PC-3 (cell line): ENCODE measurements around the gene NPIPA1. TPM values are rescaled to one million over a fixed set of nuclear protein-coding genes. Genes with fewer than 3 reads are reported as not detected.
"Not testable (repeated sequence)": the region's sequence is repeated elsewhere in the genome, so short reads cannot be mapped to it uniquely, and the experiment has no call there.

Source experiments
- ATAC-seq: fragments of 200-7000 bp; cut with Tn5 transposase; 2 replicates; pipeline ENCODE4 v1.9.1; 2020; ENCODE audit warnings: mild to moderate bottlenecking, moderate library complexity
- BruUV-seq: library from RNA; stranded (reverse); fragments of 400-500 nt; replicated peaks from 2 replicates; lab custom pipeline; 2021; lab: Mats Ljungman, UMichigan
- CTCF ChIA-PET: fragments of 300-600 bp; sonication (Branson Sonifier 250); formaldehyde crosslinking; loops from one replicate; lab custom pipeline; 2022; ENCODE audit warnings: antibody characterized with exemption; lab: Charles Lee
- POLR2A ChIA-PET: fragments of 300-600 bp; sonication (Branson Sonifier 250); formaldehyde crosslinking; loops from one replicate; lab custom pipeline; 2022; ENCODE audit warnings: antibody characterized with exemption; ENCODE audit not compliant: unreplicated experiment; lab: Charles Lee
- DNase-seq: peaks from one replicate; pipeline ENCODE4 v3.0.0-alpha.2; 2015
- H2AFZ ChIP-seq: fragments of 300-600 bp; sonication (generic); 2 replicates; pipeline ENCODE4 v1.6.0; 2016; ENCODE audit warnings: antibody characterized with exemption, low read length
- H3F3A ChIP-seq: fragments of 300-600 bp; sonication (generic); one replicate; pipeline ENCODE4 v1.6.0; 2017; ENCODE audit warnings: antibody characterized with exemption, low read length, control low read depth, mild to moderate bottlenecking; ENCODE audit not compliant: unreplicated experiment
- H3K27ac ChIP-seq: fragments of 300-600 bp; sonication (generic); 2 replicates; pipeline ENCODE4 v1.5.1; 2016; ENCODE audit warnings: mild to moderate bottlenecking, low read length
- H3K27me3 ChIP-seq: fragments of 300-600 bp; sonication (generic); 2 replicates; pipeline ENCODE4 v1.6.1; 2016; ENCODE audit warnings: low read length, mixed read lengths
- H3K36me3 ChIP-seq: fragments of 300-600 bp; sonication (generic); 2 replicates; pipeline ENCODE4 v1.6.1; 2016; ENCODE audit warnings: low read depth, mixed run types, low read length, mixed read lengths
- H3K4me1 ChIP-seq: fragments of 300-600 bp; sonication (generic); 2 replicates; pipeline ENCODE4 v1.5.1; 2016; ENCODE audit warnings: low read length; ENCODE audit not compliant: insufficient read depth
- H3K4me2 ChIP-seq: fragments of 300-600 bp; sonication (generic); 2 replicates; pipeline ENCODE4 v1.6.0; 2016; ENCODE audit warnings: low read length
- H3K4me3 ChIP-seq: fragments of 300-600 bp; sonication (generic); 2 replicates; pipeline ENCODE4 v1.5.1; 2016; ENCODE audit warnings: mild to moderate bottlenecking, low read length, mixed read lengths
- H3K79me2 ChIP-seq: fragments of 300-600 bp; sonication (generic); 2 replicates; pipeline ENCODE4 v1.6.1; 2017; ENCODE audit warnings: low read length, mixed read lengths
- H3K9ac ChIP-seq: fragments of 300-600 bp; sonication (generic); 2 replicates; pipeline ENCODE4 v1.6.0; 2016; ENCODE audit warnings: mild to moderate bottlenecking, low read length
- H3K9me2 ChIP-seq: fragments of 300-600 bp; sonication (generic); replicated peaks from 2 replicates; pipeline ENCODE4 v1.6.1; 2016; ENCODE audit warnings: mixed run types, low read length, mixed read lengths
- H3K9me3 ChIP-seq: fragments of 300-600 bp; sonication (generic); 2 replicates; pipeline ENCODE4 v1.6.1; 2016; ENCODE audit warnings: low read length, mixed read lengths
- H4K20me1 ChIP-seq: fragments of 300-600 bp; sonication (generic); 2 replicates; pipeline ENCODE4 v1.6.1; 2016; ENCODE audit warnings: low read length, mixed read lengths
- EZH2 ChIP-seq: fragments of 300-600 bp; sonication (generic); IDR thresholded peaks from one replicate; pipeline ENCODE4 v1.6.1; 2017; ENCODE audit warnings: antibody characterized with exemption, mild to moderate bottlenecking, low read length; ENCODE audit not compliant: unreplicated experiment
- EZH2phosphoT487 ChIP-seq: fragments of 300-600 bp; sonication (generic); IDR thresholded peaks from 2 replicates; pipeline ENCODE4 v1.6.1; 2018; ENCODE audit warnings: mild to moderate bottlenecking, antibody characterized with exemption, low read length, borderline replicate concordance
- intact Hi-C: fragments of 100-400 bp; cut with micrococcal nuclease; formaldehyde crosslinking; loops from 2 replicates; pipeline ENCODE4 v1.9.0; 2023
- total RNA-seq: library from RNA; depleted of rRNA; stranded (reverse); fragments of >200 nt; gene quantifications from 2 replicates; pipeline ENCODE4 v1.2.3, GENCODE V29; 2014
- TF ChIP-seq, protein P1 (sequence below): fragments of 300-600 bp; sonication (generic); conservative IDR thresholded peaks from 2 replicates; pipeline ENCODE4 v1.5.1; 2017; ENCODE audit warnings: antibody characterized with exemption, low read depth, mild to moderate bottlenecking, low read length

The NPIPA1 gene
- total RNA-seq, 1 experiment from 2014 or later: 16.8 TPM

DNA sequence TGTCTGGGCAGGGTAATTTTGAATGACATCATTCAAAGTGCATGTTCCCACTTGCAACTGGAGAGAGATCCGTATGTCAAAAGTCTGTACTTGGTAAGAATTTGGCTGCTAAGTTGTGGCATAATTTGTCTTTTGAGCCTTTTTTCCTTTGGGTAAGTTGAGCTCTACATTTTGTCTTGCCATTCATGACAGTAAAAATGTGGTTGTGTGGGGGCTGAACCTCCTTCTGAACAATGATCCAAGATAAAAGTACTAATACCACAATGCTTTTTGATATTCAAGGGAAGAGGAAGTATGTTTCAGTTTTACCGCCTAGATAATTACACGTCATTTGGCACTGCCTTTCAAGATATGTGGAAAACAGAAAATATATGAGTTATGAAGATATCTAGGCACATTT, 5.4 kb downstream of the NPIPA1 start:
- H3K27me3 ChIP-seq, H3K27ac ChIP-seq, H3K79me2 ChIP-seq, intact Hi-C loops, H3K4me3 ChIP-seq, POLR2A ChIA-PET, H3K9ac ChIP-seq, H3F3A ChIP-seq, H3K36me3 ChIP-seq, H3K9me2 ChIP-seq, ATAC-seq, BruUV-seq, H3K9me3 ChIP-seq, DNase-seq, H3K4me1 ChIP-seq, H3K4me2 ChIP-seq, H4K20me1 ChIP-seq, H2AFZ ChIP-seq, CTCF ChIA-PET: not testable (repeated sequence)

DNA sequence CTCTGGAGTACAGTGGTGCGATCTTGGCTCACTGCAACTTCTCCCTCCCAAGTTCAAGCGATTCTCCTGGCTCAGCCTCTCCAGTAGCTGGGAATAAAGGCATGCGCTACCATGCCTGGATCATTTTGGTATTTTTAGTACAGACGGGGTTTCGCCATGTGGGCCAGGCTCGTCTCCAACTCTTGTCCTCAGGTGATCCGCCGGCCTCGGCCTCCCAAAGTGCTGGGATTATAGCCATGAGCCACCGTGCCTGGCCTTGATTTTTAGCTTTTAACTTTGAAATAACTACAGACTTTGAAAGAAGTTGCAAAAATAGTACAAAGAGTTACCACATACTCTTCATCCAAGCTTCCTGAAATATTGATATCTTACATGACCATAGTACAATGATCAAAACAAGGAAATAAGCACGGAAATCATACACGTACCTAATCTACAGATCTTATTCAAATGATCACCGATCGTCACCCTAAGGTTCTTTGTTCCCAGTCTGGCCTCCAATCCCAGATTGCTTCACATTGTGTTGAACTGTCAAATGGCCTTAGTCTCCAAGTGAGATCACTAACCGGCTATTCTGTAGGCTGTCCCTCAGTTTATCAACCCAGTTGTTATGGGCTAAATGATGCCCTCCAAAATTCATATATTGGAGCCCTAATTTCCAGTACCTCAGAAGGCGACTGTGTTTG, 18.4 kb downstream of the NPIPA1 start:
- no peak overlapping the region for H2AFZ ChIP-seq
- H3K9me2 ChIP-seq: no peaks in the 10 kb centered on the region
- no peaks in the 10 kb centered on the region for H3K9me3 ChIP-seq
- no peak overlapping the region for H3K9ac ChIP-seq
- no peak overlapping the region for H3K27ac ChIP-seq
- CTCF ChIA-PET: no interaction called here
- H3F3A ChIP-seq: no peaks in the 10 kb centered on the region
- H3K36me3 ChIP-seq: no peaks in the 10 kb centered on the region
- DNase-seq (no peak), ATAC-seq (no peak)
- H3K4me1 ChIP-seq: no peaks in the 10 kb centered on the region
- POLR2A ChIA-PET: no interaction called here
- no peaks in the 10 kb centered on the region for H3K79me2 ChIP-seq
- intact Hi-C loops: no loop called here
- no peak overlapping the region for H3K4me2 ChIP-seq
- no TSS peak for BruUV-seq
- H3K4me3 ChIP-seq: no peak overlapping the region
- H3K27me3 ChIP-seq: no peaks in the 10 kb centered on the region
- TF ChIP-seq EZH2phosphoT487: no peak
- TF ChIP-seq, protein P1, sequence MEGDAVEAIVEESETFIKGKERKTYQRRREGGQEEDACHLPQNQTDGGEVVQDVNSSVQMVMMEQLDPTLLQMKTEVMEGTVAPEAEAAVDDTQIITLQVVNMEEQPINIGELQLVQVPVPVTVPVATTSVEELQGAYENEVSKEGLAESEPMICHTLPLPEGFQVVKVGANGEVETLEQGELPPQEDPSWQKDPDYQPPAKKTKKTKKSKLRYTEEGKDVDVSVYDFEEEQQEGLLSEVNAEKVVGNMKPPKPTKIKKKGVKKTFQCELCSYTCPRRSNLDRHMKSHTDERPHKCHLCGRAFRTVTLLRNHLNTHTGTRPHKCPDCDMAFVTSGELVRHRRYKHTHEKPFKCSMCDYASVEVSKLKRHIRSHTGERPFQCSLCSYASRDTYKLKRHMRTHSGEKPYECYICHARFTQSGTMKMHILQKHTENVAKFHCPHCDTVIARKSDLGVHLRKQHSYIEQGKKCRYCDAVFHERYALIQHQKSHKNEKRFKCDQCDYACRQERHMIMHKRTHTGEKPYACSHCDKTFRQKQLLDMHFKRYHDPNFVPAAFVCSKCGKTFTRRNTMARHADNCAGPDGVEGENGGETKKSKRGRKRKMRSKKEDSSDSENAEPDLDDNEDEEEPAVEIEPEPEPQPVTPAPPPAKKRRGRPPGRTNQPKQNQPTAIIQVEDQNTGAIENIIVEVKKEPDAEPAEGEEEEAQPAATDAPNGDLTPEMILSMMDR: no peak
- TF ChIP-seq EZH2: no peak
- H4K20me1 ChIP-seq: no peaks in the 10 kb centered on the region

DNA sequence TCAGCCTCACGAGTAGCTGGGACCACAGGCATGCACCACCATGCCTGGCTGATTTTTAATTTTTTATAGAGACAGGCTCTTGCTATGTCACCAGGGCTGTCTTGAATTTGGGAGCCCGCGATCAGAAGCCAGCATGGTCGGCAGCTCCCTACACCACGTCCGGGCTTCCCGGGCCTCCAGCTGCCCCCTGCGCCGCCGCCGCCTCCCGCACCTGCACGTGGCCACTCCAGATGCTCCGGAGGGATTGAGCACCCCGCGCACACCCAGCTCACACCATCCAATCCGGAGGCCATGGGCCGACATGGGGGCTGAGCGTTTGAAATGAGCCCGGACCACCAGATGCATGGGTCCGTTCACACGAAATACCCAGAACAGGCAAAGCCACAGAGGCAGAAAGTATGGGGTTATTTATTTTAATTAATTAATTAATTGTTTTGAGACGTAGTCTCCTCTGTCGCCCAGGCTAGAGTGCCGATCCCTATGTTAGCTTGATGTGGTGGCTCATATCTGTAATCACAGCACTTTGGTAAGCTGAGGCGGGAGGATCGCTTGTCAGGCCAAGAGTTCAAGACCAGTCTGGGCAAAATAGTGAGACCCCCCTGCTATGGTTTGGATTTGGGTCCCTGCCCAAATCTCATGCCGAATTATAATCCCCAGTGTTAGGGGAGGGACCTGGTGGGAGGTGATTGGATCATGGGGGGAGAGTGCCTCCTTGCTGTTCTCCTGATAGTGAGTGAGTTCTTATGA, 20.5 kb downstream of the NPIPA1 start:
- TF ChIP-seq EZH2 (no peak), EZH2phosphoT487 (no peak)
- TF ChIP-seq, protein P1: no peak
- CTCF ChIA-PET: no interaction called here

More for the DNA sequence above, 20.5 kb downstream of the NPIPA1 start:
- Histone ChIP-seq H3K36me3 (no peaks in the 10 kb centered on the region), H3K79me2 (no peaks in the 10 kb centered on the region), H2AFZ (no peak overlapping the region), H3K27ac (no peak overlapping the region), H3K4me1 (no peaks in the 10 kb centered on the region), H4K20me1 (no peaks in the 10 kb centered on the region), H3K27me3 (0 out of 2 replicates have a peak, but pooled peaks cover 5% of the 10 kb centered on the region), H3K9me3 (no peaks in the 10 kb centered on the region), H3K9ac (no peak overlapping the region), H3K9me2 (no peaks in the 10 kb centered on the region), H3K4me3 (no peak overlapping the region), H3F3A (no peaks in the 10 kb centered on the region), H3K4me2 (no peak overlapping the region)
- no TSS peak for BruUV-seq
- POLR2A ChIA-PET: no interaction called here
- intact Hi-C loops: no loop called here
- no peak for ATAC-seq
- DNase-seq: no peak
